GM12878 (cell line): Measurements from ENCODE around the gene FRK. TPM values are rescaled to one million over a fixed set of nuclear protein-coding genes. Genes with fewer than 3 reads are reported as not detected.

Experiments
- ATAC-seq: fragments of 200-7000 bp; cut with Tn5 transposase; 3 replicates; pipeline ENCODE4 v1.9.1; 2020; ENCODE audit warnings: mild to moderate bottlenecking, moderate library complexity
- BruUV-seq: library from RNA; stranded (reverse); fragments of 400-500 nt; replicated peaks from 2 replicates; lab custom pipeline; 2021; lab: Mats Ljungman, UMichigan
- CTCF ChIA-PET: fragments of 300-600 bp; sonication (Branson Sonifier 250); formaldehyde crosslinking; extraction: SDS; loops from one replicate; lab custom pipeline; 2021; ENCODE audit warnings: inconsistent platforms; lab: Yijun Ruan, JAX
- POLR2A ChIA-PET: fragments of 350-600 bp; formaldehyde crosslinking; extraction: SDS; loops from one replicate; lab custom pipeline; 2021; ENCODE audit warnings: inconsistent platforms; lab: Charles Lee
- RAD21 ChIA-PET: fragments of 300-600 bp; sonication (Branson Sonifier 250); formaldehyde crosslinking; loops from one replicate; lab custom pipeline; 2023; ENCODE audit warnings: antibody characterized with exemption; ENCODE audit not compliant: unreplicated experiment; lab: Charles Lee
- SMC1A ChIA-PET: fragments of 300-600 bp; sonication (Branson Sonifier 250); formaldehyde crosslinking; loops from one replicate; lab custom pipeline; 2023; ENCODE audit not compliant: unreplicated experiment, uncharacterized antibody; lab: Charles Lee
- DNase-seq: peaks from one replicate; pipeline ENCODE4 v3.0.0-alpha.2; 2011; ENCODE audit warnings: low read depth, low spot score
- FAIRE-seq: peaks from 3 replicates; lab custom pipeline; 2011; peaks lifted over from hg19 to GRCh38; lab: Jason Lieb, UNC
- H2AFZ ChIP-seq: 2 replicates; pipeline ENCODE4 v1.6.0; 2011; ENCODE audit warnings: low read depth, low read length, control low read depth; ENCODE audit not compliant: control insufficient read depth
- H3K27ac ChIP-seq: 2 replicates; pipeline ENCODE4 v1.5.1; 2011; ENCODE audit warnings: control low read depth; ENCODE audit not compliant: control insufficient read depth, insufficient read depth
- H3K27me3 ChIP-seq, 2 experiments: replicated peaks in 1 of 2; 2 replicates each; pipeline versions ENCODE4 v1.6.0 to v1.6.1; 2011; ENCODE audit warnings: low read length in 1 of 2; ENCODE audit not compliant: control insufficient read depth in 2 of 2, insufficient read depth in 2 of 2
- H3K36me3 ChIP-seq, 2 experiments: 2 replicates each; pipeline ENCODE4 v1.5.1; 2011; ENCODE audit warnings: low read length in 1 of 2; ENCODE audit not compliant: control insufficient read depth in 2 of 2, insufficient read depth in 2 of 2
- H3K4me1 ChIP-seq: 2 replicates; pipeline ENCODE4 v1.6.1; 2011; ENCODE audit warnings: mild to moderate bottlenecking, low read length, moderate library complexity, mixed read lengths; ENCODE audit not compliant: control insufficient read depth, insufficient read depth
- H3K4me2 ChIP-seq: 2 replicates; pipeline ENCODE4 v1.6.0; 2011; ENCODE audit warnings: control low read depth; ENCODE audit not compliant: control insufficient read depth, insufficient read depth
- H3K4me3 ChIP-seq: fragments of 200-600 bp; sonication (generic); 2 replicates; pipeline ENCODE4 v1.5.1; 2016
- H3K79me2 ChIP-seq: 2 replicates; pipeline ENCODE4 v1.6.0; 2011; ENCODE audit warnings: low read length; ENCODE audit not compliant: control insufficient read depth, insufficient read depth
- H3K9ac ChIP-seq: 2 replicates; pipeline ENCODE4 v1.8.0; 2011; ENCODE audit warnings: low read length, control low read depth, mixed read lengths; ENCODE audit not compliant: control insufficient read depth, insufficient read depth
- H3K9me3 ChIP-seq: replicated peaks from 3 replicates; pipeline ENCODE4 v1.5.1; 2011; ENCODE audit warnings: mild to moderate bottlenecking, low read length; ENCODE audit not compliant: control insufficient read depth, insufficient read depth
- H4K20me1 ChIP-seq: 2 replicates; pipeline ENCODE4 v1.6.0; 2011; ENCODE audit not compliant: control insufficient read depth, insufficient read depth
- BACH1 ChIP-seq: fragments of 450-650 bp; IDR thresholded peaks from 2 replicates; pipeline ENCODE4 v1.6.1; 2017; ENCODE audit warnings: mild to moderate bottlenecking, borderline replicate concordance
- CBX3 ChIP-seq: fragments of 200-600 bp; sonication (generic); IDR thresholded peaks from 2 replicates; pipeline ENCODE4 v1.6.1; 2016; ENCODE audit warnings: low read depth, borderline replicate concordance
- ELK1 ChIP-seq: IDR thresholded peaks from 2 replicates; pipeline ENCODE4 v1.6.1; 2012; ENCODE audit warnings: low read depth, low read length, improper control_type of control experiment
- ETV6 ChIP-seq, 2 experiments: fragments of 450-650 bp in 1 of 2; IDR thresholded peaks in 1 of 2; conservative IDR thresholded peaks in 1 of 2; 2 replicates each; pipeline ENCODE4 v1.6.1; 2014; ENCODE audit warnings: antibody characterized with exemption in 1 of 2, borderline replicate concordance in 1 of 2, low read depth in 1 of 2, mild to moderate bottlenecking in 1 of 2, moderate library complexity in 1 of 2
- GATAD2B ChIP-seq: fragments of 450-650 bp; conservative IDR thresholded peaks from 2 replicates; pipeline ENCODE4 v1.6.1; 2017; ENCODE audit warnings: low read depth, mild to moderate bottlenecking, moderate library complexity
- IKZF1 ChIP-seq: fragments of 450-650 bp; conservative IDR thresholded peaks from 2 replicates; pipeline ENCODE4 v1.6.1; 2017; ENCODE audit warnings: antibody characterized with exemption, mild to moderate bottlenecking
- KDM1A ChIP-seq: fragments of 200-600 bp; sonication (generic); IDR thresholded peaks from 2 replicates; pipeline ENCODE4 v1.6.1; 2016; ENCODE audit warnings: borderline replicate concordance
- POLR2A ChIP-seq: IDR thresholded peaks from 2 replicates; pipeline ENCODE4 v1.6.1; 2011; ENCODE audit warnings: low read depth, mild to moderate bottlenecking, low read length
- RB1 ChIP-seq: fragments of 450-650 bp; formaldehyde crosslinking; IDR thresholded peaks from 2 replicates; pipeline ENCODE4 v1.6.1; 2017; ENCODE audit warnings: mild to moderate bottlenecking, borderline replicate concordance
- STAT1 ChIP-seq: fragments of 450-650 bp; conservative IDR thresholded peaks from 2 replicates; pipeline ENCODE4 v1.6.1; 2014; ENCODE audit warnings: antibody characterized with exemption, mild to moderate bottlenecking
- SUPT20H ChIP-seq: IDR thresholded peaks from 2 replicates; pipeline ENCODE4 v1.6.1; 2011; ENCODE audit warnings: low read depth, mild to moderate bottlenecking, low read length, moderate library complexity, borderline replicate concordance; ENCODE audit not compliant: control insufficient read depth
- SUZ12 ChIP-seq: fragments of 200-600 bp; sonication (generic); IDR thresholded peaks from one replicate; pipeline ENCODE4 v1.6.1; 2018; ENCODE audit warnings: antibody characterized with exemption, mild to moderate bottlenecking; ENCODE audit not compliant: unreplicated experiment
- TARDBP ChIP-seq: IDR thresholded peaks from 2 replicates; pipeline ENCODE4 v1.6.1; 2016; ENCODE audit warnings: borderline replicate concordance
- ZBTB4 ChIP-seq: fragments of 450-650 bp; formaldehyde crosslinking; IDR thresholded peaks from 2 replicates; pipeline ENCODE4 v1.4.0; 2022; ENCODE audit warnings: mild to moderate bottlenecking, moderate library complexity
- ZSCAN29 ChIP-seq: fragments of 450-650 bp; IDR thresholded peaks from 2 replicates; pipeline ENCODE4 v1.6.1; 2017; ENCODE audit warnings: mild to moderate bottlenecking, moderate library complexity
- WGBS: methylation state at CpG from one replicate; pipeline ENCODE4 v1.1.6; 2016; ENCODE audit warnings: low lambda C conversion rate; ENCODE audit not compliant: insufficient replicate concordance, insufficient coverage; ENCODE audit errors: missing lambda C conversion rate; 5-methylcytosine and 5-hydroxymethylcytosine counted together
- in situ Hi-C: fragments of 300-500 bp; cut with MboI; formaldehyde crosslinking; loops from 9 replicates; pipeline ENCODE4 v1.14.3; 2018; ENCODE audit warnings: mixed read lengths
- intact Hi-C: fragments of 100-400 bp; cut with micrococcal nuclease; formaldehyde crosslinking; loops from one replicate; pipeline ENCODE4 v1.14.2; 2022; ENCODE audit not compliant: unreplicated experiment
- polyA plus RNA-seq, 11 experiments: library from polyadenylated mRNA; depleted of rRNA in 4 of 11; unstranded in 6 of 11; stranded (reverse) in 5 of 11; fragments of >200 nt; fragmentation: Nextera tagmentation in 4 of 11; fragmentation: Illumina TruSeq in 1 of 11; extraction: Ambion mirVana in 4 of 11; extraction: Trizol in 1 of 11; gene quantifications; 1 replicate in 1 of 11; 2 replicates in 10 of 11; pipeline versions ENCODE4 v1.2.1 to v1.2.3, GENCODE V29; 2011 to 2016; ENCODE audit warnings: inconsistent platforms in 2 of 11, missing spikeins in 2 of 11, low read depth in 1 of 11
- total RNA-seq, 4 experiments: library from RNA; depleted of rRNA in 3 of 4; stranded (reverse); fragments of >200 nt in 3 of 4; fragmentation: Illumina TruSeq in 1 of 4; extraction: Trizol in 1 of 4; gene quantifications; 2 replicates each; pipeline versions ENCODE4 v1.2.1 to v1.2.3, GENCODE V29; 2013 to 2021
- TF ChIP-seq, protein P1 (sequence below): fragments of 450-650 bp; IDR thresholded peaks from 2 replicates; pipeline ENCODE4 v1.6.1; 2017; ENCODE audit warnings: antibody characterized with exemption, mild to moderate bottlenecking, moderate library complexity

Gene FRK
- total and polyA plus RNA-seq, 10 of the 15 experiments (the other 5 are each of a cell fraction or from before 2014, with no cell fraction given) = 0.29 to 2.4 (median 1.2) TPM

DNA sequence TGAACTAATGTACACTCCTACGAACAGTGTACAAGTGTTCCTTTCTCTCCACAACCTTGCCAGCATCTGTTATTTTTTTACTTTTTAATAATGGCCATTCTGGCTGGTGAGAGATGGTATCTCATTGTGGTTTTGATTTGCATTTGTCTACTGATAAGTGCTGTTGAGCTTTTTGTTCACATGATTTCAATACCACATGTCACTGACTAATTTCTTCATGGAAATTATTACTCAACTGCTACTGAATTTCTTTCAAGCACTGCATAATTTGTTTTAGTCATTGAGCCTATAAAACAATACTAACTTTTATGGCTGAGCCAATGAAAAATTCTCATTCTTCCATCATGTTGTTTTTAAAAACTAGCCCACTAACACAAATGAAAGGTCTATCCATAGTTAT, 115.4 kb downstream of the FRK start:
- ATAC-seq = no peak
- Histone ChIP-seq H3K36me3 (peaks cover 0 to 3% of the 10 kb centered on the region in 2 experiments; a peak in 1 of 4 replicates), H3K9me3 (no peaks in the 10 kb centered on the region), H3K27ac (no peak overlapping the region), H3K79me2 (no peaks in the 10 kb centered on the region), H4K20me1 (no peaks in the 10 kb centered on the region), H3K9ac (no peak overlapping the region), H3K4me1 (no peaks in the 10 kb centered on the region), H3K4me2 (no peak overlapping the region), H3K27me3 (no peaks in the 10 kb centered on the region), H2AFZ (no peak overlapping the region), H3K4me3 (no peak overlapping the region)
- ChIA-PET SMC1A (no interaction called here), POLR2A (no interaction called here), CTCF (no interaction called here), RAD21 (no interaction called here)
- intact Hi-C loops (no loop called here), in situ Hi-C loops (no loop called here)
- TF ChIP-seq SUPT20H (no peak), CBX3 (no peak), ZSCAN29 (no peak), ELK1 (no peak), IKZF1 (no peak), STAT1 (no peak), POLR2A (no peak), BACH1 (no peak), SUZ12 (no peak), KDM1A (no peak), ZBTB4 (CRISPR knock-in tag) (no peak), TARDBP (no peak), ETV6 (conservative IDR thresholded peaks at IDR 0.05 in 1 of 2, IDR thresholded peaks at IDR 0.05 in 1 of 2; ENCODE audit: borderline replicate concordance in 1 of 2, low read depth in 1 of 2) (no peak), RB1 (no peak), GATAD2B (no peak)
- TF ChIP-seq, protein P1, sequence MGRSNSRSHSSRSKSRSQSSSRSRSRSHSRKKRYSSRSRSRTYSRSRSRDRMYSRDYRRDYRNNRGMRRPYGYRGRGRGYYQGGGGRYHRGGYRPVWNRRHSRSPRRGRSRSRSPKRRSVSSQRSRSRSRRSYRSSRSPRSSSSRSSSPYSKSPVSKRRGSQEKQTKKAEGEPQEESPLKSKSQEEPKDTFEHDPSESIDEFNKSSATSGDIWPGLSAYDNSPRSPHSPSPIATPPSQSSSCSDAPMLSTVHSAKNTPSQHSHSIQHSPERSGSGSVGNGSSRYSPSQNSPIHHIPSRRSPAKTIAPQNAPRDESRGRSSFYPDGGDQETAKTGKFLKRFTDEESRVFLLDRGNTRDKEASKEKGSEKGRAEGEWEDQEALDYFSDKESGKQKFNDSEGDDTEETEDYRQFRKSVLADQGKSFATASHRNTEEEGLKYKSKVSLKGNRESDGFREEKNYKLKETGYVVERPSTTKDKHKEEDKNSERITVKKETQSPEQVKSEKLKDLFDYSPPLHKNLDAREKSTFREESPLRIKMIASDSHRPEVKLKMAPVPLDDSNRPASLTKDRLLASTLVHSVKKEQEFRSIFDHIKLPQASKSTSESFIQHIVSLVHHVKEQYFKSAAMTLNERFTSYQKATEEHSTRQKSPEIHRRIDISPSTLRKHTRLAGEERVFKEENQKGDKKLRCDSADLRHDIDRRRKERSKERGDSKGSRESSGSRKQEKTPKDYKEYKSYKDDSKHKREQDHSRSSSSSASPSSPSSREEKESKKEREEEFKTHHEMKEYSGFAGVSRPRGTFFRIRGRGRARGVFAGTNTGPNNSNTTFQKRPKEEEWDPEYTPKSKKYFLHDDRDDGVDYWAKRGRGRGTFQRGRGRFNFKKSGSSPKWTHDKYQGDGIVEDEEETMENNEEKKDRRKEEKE = no peak
- DNase-seq = no peak
- FAIRE-seq = no peak
- 38% methylated on average over 1 of the region's 1 CpG for WGBS
- no TSS peak for BruUV-seq
